ENCODE measurements around the gene SPON2.
A peak's percentile ranks its signal among the peaks of the same experiment; 100 is the strongest.

Gene SPON2

DNA sequence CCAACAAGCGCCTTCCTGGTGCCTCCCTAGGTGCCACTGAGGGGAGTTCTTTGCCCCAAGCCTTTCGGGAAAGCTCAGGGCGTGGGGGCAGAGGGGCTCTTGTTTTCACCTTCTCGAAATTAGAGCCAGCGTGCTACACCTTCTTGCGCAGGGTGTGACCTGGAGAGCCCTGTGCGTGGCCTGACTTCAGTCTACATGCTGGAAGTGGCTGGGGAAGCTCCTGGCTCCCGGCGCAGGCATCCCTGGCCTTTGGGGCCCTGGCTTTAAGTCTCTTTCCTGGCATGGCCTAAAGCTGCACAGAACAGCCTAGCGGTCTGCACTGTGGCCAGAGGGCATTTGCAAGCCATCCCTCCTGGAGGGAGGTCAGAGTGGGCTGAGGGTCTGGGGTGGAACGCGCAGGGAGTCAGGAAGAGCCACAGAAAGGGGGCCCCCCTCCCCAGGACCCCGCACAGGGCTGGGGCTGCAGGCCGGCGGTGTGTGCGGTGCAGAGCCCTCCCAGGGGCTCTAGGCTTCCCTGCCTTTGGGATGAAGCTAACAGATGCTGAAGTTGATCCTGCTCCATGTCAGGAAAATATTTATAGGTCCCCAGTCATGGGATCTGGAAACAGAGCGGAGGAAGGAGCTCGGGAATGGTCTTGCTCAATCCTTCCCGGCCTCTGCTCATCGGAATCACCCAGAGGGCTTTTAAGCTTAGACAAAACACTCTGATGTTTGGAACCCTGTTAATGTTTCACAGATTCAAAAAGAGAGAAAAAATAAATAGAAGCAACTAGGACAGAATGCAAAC is 781 bp upstream of the SPON2 start:
- no peak for DNase-seq (ENCODE audit: low spot score)

GRCh38 chr4:1171311-1172227 is 814 bp downstream of the SPON2 start:
- peak; percentile 34 for DNase-seq (ENCODE audit: low spot score)

DNA sequence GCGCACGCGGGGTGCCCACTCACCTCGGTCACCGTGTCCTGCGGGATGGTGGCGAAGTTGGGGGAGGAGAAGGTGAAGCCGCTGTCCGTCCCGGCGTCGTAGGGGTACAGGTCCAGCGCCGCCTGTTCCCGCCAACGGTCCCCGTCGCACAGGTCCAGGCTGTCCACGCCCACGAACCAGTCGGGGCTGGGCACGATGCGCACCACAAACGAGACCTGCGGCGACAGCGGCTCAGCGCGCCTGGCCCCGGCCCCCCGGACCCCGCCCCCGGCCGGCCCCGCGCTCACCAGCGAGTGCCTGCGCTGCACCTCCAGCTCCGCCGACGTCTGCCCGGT is 1.4 kb downstream of the SPON2 start:
- no peak for DNase-seq (ENCODE audit: low spot score)

DNA sequence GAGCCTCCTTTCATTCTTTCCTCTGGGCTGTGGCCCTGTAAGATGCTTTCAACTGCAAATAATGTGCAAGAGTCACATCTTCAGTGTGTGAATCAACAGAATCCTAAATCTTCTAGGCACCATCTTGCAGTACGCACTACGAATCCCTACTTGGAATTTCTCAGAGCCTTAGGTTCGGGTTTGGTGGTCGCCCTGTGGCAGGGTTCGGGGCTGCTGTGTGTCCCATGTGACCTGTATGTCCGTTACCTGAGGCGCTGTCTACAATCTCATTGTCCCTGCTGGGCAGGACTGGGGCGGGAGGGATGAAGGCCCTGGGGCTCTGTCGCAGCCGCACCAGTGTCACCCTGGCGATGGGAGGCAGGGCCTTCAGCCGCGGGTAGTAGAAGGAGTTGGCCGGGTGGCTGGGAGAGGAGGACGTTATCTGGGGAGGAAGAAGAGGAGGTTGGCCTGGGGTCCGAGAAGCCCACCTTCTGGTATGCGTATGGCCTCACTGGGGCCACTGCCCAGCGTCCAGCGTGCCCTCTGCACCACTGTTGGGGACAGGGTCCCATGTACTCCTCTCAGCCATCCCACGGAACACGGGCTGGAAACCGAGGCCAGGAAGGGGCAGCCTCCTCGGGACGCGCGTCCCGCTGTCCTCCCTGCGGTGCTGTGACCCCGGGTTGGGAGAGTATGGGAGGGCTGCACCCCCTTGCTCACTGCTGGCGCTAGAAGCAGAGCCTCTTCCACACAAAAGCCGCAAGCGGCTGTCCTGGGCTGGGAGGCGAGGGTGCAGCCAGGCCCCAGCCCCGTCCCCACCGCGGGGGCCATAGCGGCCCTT is 2.0 kb downstream of the SPON2 start:
- no peak for DNase-seq (ENCODE audit: low spot score)

DNA sequence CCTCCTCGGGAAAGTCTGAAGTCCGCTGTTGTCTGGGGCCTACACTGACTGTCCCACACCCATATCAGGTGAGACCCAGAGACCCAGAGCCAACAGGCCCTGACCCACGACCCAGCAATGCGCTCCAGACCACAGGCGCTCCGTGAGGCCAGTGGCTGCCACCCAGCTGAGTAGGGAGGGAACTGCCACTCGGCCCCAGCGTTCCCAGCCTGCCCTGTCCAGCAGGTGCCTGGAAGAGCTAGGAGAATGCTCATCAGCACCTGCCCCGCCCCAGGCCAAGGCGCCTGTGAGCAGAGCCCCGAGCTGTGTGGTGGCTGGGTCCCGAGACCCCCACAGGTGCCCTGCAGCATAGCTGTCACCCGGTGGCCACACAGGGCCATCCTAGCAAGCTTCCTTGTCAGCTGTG is 2.7 kb downstream of the SPON2 start:
- DNase-seq (ENCODE audit: low spot score), result no peak

GRCh38 chr4:1169171-1169671 is 3.2 kb downstream of the SPON2 start:
- no peak for DNase-seq (ENCODE audit: low spot score)

DNA sequence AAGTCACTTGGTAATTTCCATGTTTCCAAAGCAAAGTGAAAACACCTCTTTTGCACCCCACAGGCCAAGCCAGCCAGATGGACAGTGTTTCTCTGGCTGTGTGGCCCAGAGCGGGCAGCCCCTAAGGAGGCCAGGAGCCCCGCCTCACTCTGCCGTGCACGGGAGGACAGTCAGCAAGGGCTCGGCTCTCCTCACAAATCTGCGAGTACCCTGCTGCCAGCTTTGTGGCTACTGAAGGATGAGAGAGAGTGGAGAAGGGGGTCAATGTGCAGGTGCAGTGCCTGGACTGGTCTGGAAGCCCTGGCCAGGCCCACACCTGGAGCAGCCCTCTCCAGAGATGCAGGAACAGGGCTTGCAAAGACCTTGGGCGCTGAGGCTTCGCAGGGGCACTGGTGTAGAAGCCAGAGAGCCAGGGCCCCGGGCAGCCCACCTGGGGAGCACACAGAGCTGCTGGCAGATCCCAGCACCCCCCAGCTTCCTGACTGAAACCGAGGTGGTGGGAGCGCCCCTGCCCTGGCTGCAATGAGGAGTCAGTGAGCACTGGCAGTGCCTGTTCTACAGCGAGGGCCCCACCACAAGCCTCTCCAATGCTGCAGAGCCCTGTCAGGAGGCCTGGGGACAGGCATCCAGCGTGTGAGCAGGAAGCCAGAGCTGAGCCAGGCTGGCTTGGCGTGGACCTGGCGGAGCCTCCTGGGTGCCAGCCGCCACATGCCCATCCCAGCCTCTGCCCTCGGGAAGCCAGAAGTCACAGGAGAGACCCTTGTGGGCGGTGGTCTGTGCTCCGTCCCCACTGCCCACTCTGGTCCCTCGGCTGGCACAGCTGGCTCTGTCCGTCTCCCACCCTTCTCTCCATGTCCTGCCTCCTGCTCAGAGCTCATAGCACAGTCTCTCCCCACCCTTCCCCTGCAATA is 3.9 kb downstream of the SPON2 start:
- DNase-seq (ENCODE audit: low spot score), result no peak

DNA sequence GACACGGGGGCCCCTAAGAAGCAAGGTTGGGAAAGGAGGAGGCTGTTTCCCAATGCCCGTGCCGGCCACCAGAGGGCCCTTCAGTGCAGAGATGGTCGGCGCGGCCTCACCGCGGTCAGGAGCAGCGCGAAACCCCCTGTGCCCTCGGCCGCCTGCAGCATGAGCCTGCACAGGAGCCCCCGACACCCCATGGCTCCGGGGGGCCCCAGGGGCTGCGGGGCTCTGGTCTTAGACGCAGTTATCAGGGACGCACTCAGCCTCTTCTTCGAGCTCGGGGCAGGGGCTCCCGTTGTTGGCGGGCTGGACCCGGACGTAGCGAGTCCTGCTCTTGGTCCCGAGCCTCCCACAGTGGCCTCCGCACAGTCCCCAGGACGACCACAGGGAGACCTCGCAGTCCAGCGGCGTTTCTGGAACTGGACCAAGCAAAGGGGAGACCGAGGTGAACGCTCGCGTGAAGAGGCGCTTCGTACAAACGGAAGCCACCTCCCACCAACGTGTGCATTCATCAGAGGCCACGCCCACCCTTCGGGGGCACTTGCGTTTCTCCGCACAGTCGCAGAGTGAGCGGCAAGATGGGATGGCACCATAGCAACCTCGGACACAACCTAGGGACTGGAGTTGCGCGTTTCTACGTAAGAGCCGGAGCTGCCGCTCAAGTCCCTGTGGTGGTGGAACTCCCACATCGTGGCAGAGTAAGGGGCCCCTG is 5.0 kb downstream of the SPON2 start:
- DNase-seq (ENCODE audit: low spot score), result peak; percentile 85

DNA sequence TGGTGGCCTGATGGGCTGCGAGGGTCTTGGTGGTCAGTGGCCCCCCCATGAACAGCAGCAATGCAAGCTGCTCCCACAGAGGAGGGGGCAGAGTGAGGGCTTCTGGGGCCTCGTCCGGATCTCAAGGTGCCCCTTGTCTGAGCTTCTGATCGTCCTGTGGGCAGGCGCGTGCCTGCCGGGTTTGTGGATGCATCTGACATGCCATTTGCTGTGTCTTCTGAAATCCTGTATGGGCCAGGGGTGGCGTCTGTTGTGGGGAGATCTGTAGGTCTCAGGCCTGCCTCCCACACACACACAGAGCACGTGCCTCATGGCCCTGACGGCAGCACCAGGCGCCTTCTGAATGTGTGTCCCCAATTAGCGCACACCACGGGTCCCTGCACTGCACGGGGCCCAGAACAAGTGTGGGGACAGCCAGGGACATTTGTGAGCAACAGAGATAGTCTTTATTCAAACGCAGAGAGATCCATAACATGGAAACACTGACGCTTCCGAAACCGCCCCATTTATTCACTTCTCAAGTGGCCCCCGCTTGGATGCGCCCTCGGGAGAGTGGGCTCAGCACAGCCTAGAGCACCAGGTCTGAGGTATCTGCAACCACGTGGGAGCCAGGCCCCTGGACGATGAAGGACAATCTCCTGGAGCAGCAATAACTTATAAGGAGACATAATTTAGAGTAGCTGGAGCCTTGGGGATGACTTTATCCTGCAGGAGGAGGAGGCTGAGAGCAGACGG is 5.7 kb downstream of the SPON2 start:
- DNase-seq (ENCODE audit: low spot score), result no peak

GRCh38 chr4:1164956-1165545 is 7.3 kb downstream of the SPON2 start:
- no peak for DNase-seq (ENCODE audit: low spot score)

DNA sequence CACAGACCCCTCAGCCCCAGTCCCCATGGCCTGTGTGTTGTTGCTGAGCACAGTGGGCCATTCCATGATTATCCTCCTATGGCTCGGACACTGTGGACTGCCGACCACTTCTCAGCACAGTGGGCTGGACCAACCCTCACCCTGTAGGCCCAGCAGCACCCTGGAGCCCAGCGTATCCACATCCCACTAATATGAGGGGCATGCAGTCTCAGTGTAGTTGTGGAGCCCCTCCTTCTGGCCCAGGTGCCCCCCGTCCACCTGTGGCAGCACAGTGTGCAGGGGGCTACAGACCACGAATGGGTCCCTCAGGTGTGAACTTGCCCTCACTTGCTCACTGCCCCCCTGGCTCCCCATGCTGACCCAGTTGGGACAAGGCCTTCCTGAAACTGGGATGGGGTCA is 7.9 kb downstream of the SPON2 start:
- DNase-seq (ENCODE audit: low spot score), result no peak

DNA sequence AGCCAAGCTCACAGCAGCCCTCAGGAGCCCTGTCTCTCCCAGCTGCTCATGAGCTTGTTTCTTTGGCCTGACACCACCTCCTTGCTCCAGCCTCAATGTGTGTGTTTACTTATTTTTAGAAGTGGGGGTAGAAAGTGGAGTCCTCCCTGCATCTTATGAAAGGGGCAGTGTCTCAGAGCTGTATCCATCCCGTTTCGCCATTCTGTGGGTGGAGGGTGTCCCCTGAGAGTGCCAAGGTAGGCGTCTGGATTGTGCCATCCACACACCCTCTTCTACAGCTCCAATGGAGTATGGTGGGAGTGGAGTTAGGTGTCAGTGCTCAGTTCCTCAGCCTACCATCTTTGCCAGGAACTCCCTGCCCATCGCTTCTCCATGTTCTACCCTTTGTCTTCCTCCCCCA is 8.3 kb downstream of the SPON2 start:
- DNase-seq (ENCODE audit: low spot score), result no peak

DNA sequence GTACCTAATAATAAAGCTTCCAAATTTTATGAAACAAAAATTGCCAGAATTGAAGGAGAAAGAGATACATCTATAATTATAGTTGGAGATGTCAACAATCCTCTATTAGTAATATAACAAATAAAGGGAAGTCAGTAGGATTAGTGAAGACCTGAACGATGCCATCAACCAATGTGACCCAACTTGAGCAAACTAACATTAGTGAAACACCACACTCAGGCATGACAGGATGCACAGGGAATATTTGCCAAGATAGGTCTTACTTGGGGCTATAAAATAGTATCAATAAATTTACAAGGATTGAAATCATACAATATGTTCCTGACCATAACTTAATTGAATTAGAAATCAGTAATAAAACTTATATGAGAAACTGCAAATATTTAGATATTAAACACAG is 12.0 kb downstream of the SPON2 start:
- DNase-seq (ENCODE audit: low spot score), result no peak

DNA sequence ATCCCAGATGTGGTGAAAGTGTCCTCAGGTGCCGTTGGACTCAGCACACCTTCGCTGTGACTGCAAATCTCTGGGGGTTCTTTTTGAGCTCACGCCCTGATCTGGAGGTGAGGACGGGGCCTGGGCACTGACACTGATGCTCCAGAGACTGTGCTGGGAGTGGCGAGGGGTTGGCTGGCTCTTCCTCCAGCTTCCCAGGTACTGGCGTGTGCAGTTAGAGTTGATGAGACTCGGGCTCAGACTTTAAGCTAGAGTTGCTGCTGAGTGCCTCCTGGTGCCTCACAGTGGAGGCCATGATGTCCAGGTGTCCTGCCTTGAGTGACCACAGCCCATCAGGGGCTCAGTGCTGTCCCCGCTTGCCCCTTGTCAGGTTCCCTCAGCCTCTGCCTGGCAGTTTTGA is 16.3 kb downstream of the SPON2 start:
- no peak for DNase-seq (ENCODE audit: low spot score)

DNA sequence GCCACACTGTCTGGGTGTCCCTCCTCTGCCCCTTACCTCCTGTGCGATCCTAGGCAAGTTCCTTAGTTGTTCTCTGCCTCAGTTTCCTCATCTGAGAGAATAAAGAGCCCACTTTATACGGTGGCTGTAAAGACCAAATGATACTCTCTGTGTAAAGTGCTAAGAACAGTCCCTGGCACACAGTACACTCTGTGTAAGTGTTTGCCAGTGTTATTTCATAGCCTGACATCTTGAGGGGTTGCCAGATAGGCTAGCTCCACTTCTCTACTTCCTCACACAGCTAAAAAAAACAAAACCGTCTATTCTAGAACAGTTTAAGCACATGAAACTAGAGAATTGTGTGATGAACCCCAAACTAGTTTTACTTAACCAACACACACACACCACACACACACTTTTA is 17.1 kb downstream of the SPON2 start:
- no peak for DNase-seq (ENCODE audit: low spot score)

- DNase-seq (ENCODE audit: low spot score), result no peak
These were observed 17.7 kb downstream of the SPON2 start for GRCh38 chr4:1154523-1155182.

DNA sequence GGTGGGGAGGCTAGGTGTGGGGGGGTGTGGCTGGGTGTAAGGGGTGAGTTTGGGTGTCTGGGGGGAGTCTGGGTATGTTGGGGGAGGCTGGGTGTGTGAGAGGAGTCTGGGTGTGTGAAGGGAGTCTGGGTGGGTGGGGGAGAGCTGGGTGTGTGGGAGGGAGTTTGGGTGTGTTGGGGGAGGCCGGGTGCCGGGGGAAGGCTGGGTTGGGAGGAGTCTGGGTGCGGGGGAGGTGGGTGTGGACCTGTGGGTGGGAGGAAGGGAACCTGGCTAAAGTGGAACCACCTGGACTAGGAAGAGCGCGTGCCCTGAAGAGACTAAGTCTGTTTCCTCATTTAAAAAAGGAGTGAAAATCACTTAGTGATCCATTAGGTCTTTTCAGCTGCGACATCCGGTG is 18.3 kb downstream of the SPON2 start:
- DNase-seq (ENCODE audit: low spot score), result no peak

GRCh38 chr4:1153567-1154090 is 18.8 kb downstream of the SPON2 start:
- DNase-seq (ENCODE audit: low spot score), result no peak

DNA sequence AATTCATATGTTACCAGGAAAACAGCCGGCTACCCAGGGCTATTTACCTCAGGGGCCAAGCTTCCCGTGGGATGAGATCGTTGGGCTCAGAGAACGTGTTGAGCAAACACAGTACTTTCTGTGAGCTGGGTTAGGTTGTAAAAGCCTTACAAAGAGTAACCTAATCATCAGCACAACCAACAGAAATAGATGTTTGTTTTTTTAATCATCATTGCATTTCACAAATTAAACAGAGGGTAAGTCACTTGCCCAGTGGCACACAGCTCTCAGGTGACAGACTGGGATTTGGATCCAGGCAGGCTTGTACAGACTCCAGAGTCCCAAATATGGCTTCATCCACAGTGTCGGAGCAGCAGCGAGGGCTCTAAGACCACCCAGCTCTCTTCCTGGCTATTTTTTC is 20.1 kb downstream of the SPON2 start:
- no peak for DNase-seq (ENCODE audit: low spot score)

Data from germinal center (tissue), 1 donor.